LNCaP clone FGC (cell line): ENCODE data around the gene AKR1C4.
"Not testable (repeated sequence)": the region's sequence is repeated elsewhere in the genome, so short reads cannot be mapped to it uniquely, and the experiment has no call there.

Experiments
- DNase-seq: peaks from one replicate; pipeline ENCODE4 v3.0.0-alpha.2; 2011; ENCODE audit warnings: low read depth
- H3K4me3 ChIP-seq: 2 replicates; pipeline ENCODE4 v1.5.1; 2011; ENCODE audit warnings: mild to moderate bottlenecking, low read depth, low read length, control low read depth
- CTCF ChIP-seq: IDR thresholded peaks from 2 replicates; pipeline ENCODE4 v1.5.1; 2012; ENCODE audit warnings: mild to moderate bottlenecking; ENCODE audit not compliant: control insufficient read depth, insufficient read depth; ENCODE audit errors: extremely low read depth

The AKR1C4 gene

DNA sequence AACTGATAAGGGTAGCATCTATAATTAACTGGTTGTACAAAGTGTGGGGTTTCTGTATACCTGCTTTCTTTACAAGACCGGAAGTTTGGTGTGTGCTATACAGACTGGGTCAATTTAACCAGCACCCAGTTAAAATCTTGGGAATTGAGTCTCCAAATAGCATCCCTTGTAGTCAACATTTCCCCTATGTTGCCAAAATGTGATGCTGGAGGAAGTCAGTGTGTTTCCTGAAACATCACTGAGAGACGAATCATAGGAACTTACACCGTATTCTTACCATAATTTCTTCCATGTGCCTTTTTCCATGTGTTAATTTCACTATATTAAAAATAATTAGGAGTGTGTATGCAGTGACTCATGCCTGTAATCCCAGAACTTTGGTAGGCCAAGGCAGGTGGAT is 1.7 kb downstream of the AKR1C4 start:
- H3K4me3 ChIP-seq = no peak overlapping the region
- no peak for TF ChIP-seq CTCF
- no peak for DNase-seq

DNA sequence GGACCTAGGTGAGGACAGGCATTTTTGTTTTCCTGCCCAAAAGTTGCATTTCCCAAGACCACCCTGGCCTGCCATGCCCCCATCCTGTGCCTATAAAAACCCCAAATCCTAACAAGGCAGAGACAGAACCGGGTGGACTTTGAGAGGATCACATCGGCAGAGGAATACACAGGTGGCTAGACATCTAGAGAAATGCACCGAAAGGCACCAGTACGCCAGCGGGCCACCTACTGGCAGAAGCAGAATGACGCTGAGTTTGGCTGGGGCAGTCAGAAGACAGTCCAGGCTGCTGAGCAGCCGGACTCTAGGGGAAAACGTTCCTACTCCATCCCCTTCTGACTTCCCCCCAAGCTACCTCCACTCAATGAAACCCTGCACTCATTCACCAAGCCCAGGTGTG is 2.8 kb downstream of the AKR1C4 start:
- no peak overlapping the region for H3K4me3 ChIP-seq
- DNase-seq = no peak
- TF ChIP-seq CTCF = peak; percentile 53

DNA sequence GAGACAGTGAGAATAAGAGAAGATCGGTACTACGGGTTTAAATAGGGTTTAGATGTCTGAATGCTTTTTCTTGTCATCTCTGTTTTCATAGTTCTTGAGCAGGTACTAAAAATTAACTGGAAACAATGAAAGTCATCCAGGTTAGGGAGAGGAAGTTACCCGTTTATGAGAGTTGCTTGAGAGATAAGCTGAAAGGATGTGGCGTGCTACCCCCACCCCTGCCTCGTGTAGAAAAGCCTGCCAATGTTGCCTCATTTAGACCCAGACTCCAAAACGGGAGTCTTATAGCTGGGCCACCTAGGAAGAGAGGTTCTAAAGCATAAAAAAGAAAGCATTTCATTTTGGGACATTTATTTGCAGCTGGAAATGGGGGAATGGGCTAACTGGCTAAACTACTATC is 10.2 kb downstream of the AKR1C4 start:
- DNase-seq = no peak
- TF ChIP-seq CTCF = no peak
- no peak overlapping the region for H3K4me3 ChIP-seq

DNA sequence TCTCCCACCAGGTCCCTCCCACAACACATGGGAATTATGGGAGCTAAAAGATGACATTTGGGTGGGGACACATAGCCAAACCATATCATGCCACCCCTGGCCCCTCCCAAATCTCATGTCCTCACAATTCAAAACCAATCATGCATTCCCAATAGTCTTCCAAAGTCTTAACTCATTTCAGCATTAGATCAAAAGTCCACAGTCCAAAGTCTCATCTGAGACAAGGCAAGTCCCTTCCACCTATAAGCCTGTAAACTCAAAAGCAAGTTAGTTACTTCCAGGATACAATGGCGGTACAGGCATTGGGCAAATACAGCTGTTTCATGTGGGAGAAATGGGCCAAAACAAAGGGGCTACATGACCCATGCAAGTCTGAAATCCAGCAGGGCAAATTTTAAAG is 13.1 kb downstream of the AKR1C4 start:
- H3K4me3 ChIP-seq, DNase-seq: not testable (repeated sequence)

GRCh38 chr10:5210261-5210660 is 13.6 kb downstream of the AKR1C4 start:
- not testable (repeated sequence) for DNase-seq, H3K4me3 ChIP-seq

- no peak for TF ChIP-seq CTCF
- no peak overlapping the region for H3K4me3 ChIP-seq
- DNase-seq = no peak
These were observed 15.3 kb downstream of the AKR1C4 start for GRCh38 chr10:5211696-5212536.

GRCh38 chr10:5216801-5217200 is 20.2 kb downstream of the AKR1C4 start:
- TF ChIP-seq CTCF = no peak
- no peak overlapping the region for H3K4me3 ChIP-seq
- no peak for DNase-seq

DNA sequence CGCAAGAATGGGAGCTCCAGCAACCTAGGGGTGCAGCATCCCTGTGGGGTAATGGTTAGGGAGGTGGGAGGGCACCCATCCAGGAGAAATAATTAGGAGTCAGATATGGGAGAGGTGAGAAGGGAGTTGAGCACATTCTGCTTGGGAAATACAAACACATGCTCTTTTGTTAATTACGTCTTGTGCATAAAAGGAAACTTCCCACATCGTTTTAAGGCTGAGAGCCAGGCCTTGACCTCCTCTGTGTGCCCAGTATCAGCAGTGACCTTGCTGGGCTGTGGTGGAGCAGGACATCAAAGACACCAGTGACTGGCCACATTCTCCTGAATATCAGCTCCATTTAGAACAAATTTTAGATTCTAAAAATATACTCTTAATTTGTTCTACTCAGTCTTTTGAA is 22.6 kb downstream of the AKR1C4 start:
- DNase-seq = no peak
- no peak overlapping the region for H3K4me3 ChIP-seq
- TF ChIP-seq CTCF = no peak

DNA sequence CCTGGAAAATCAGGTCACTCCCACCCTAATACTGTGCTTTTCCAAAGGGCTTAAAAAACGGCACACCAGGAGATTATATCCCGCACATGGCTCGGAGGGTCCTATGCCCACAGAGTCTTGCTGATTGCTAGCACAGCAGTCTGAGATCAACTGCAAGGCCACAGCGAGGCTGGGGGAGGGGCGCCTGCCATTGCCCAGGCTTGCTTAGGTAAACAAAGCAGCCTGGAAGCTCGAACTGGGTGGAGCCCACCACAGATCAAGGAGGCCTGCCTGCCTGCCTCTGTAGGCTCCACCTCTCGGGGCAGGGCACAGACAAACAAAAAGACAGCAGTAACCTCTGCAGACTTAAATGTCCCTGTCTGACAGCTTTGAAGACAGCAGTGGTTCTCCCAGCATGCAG is 26.3 kb downstream of the AKR1C4 start:
- not testable (repeated sequence) for DNase-seq, H3K4me3 ChIP-seq
